ENCODE data around the gene CCNL1.
"Not testable (repeated sequence)": the region's sequence is repeated elsewhere in the genome, so short reads cannot be mapped to it uniquely, and the experiment has no call there.

Gene CCNL1

GRCh38 chr3:157159762-157160657 lies at the start of gene CCNL1:
CCNL1 (minus strand) TSS chr3:157160147; CDS start chr3:157160094, 53 bp downstream.
- DNase-seq (ENCODE audit: low spot score): peak; percentile 99

- DNase-seq (ENCODE audit: low spot score): no peak
Observed at GRCh38 chr3:157204880-157205279, 44.9 kb upstream of the CCNL1 start.

- no peak for DNase-seq (ENCODE audit: low spot score)
Observed at GRCh38 chr3:157204431-157204830, 44.5 kb upstream of the CCNL1 start.

GRCh38 chr3:157201648-157202278 lies 41.8 kb upstream of the CCNL1 start:
- DNase-seq (ENCODE audit: low spot score): no peak

- no peak for DNase-seq (ENCODE audit: low spot score)
Observed at GRCh38 chr3:157199841-157200240, 39.9 kb upstream of the CCNL1 start.

- no peak for DNase-seq (ENCODE audit: low spot score)
Observed at GRCh38 chr3:157195965-157196364, 36.0 kb upstream of the CCNL1 start.

DNA sequence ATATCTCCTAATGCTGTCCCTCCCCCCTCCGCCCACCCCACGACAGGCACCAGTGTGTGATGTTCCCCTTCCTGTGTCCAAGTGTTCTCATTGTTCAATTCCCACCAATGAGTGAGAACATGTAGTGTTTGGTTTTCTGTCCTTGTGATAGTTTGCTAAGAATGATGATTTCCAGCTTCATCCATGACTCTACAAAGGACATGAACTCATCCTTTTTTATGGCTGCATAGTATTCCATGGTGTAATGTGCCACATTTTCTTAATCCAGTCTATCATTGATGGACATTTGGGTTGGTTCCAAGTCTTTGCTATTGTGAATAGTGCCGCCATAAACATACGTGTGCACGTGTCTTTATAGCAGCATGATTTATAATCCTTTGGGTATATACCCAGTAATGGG lies 31.2 kb upstream of the CCNL1 start:
- not testable (repeated sequence) for DNase-seq (ENCODE audit: low spot score)

GRCh38 chr3:157190380-157190872 lies 30.5 kb upstream of the CCNL1 start:
- DNase-seq (ENCODE audit: low spot score): no peak

GRCh38 chr3:157188391-157188790 lies 28.4 kb upstream of the CCNL1 start:
- DNase-seq (ENCODE audit: low spot score): no peak

DNA sequence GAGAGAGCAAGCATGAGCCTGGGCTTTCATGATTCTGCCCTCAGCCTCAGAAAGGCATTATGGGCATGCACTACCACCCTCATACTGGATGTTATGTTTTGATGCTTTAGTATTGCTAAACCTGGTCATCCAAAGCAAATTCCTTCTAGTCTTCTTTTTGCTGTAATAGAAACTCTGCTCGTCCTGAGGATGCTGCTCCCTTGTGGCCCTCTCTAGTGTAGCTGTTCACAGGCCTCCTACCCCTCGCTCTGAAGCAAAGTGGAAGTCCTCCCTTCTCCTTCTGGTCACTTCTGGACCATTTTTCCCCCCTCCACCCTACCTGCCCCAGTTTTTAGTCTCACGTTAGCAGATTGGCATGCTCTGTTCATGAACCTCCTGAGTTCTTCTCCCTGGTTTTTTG lies 22.9 kb upstream of the CCNL1 start:
- DNase-seq (ENCODE audit: low spot score): no peak

DNA sequence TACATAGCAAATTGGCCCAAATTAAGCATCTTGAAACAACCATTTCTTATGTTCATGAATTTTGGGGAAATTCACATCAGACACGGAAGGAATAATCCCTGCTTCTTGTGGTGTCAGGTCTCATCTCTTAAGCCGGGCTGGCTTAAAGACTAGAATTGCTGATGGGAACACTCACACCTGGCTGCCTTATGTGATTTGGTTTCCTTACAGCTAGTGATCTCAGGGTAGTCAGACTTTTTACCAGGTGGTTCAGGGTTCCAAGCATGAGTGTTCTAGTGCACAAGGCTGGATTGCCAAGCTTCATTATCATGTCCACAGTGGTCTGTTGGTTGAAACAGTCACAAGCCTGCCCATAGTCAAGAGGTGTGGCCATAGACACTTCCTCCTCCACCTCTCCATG lies 20.3 kb upstream of the CCNL1 start:
- DNase-seq (ENCODE audit: low spot score): no peak

DNA sequence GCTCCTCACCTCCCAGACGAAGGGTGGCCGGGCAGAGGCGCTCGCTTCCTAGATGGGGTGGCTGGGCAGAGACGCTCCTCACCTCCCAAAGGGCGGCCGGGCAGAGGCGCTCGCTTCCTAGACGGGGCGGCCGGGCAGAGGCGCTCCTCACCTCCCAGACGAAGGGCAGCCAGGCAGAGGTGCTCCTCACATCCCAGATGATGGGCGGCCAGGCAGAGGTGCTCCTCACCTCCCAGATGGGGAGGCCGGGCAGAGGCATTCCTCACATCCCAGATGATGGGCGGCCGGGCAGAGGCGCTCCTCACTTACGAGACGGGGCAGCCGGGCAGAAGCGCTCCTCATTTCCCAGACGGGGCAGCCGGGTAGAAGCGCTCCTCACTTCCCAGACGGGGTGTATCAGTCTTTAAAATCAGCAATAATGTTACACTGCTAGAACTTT lies 19.4 kb upstream of the CCNL1 start:
- DNase-seq (ENCODE audit: low spot score): no peak

DNA sequence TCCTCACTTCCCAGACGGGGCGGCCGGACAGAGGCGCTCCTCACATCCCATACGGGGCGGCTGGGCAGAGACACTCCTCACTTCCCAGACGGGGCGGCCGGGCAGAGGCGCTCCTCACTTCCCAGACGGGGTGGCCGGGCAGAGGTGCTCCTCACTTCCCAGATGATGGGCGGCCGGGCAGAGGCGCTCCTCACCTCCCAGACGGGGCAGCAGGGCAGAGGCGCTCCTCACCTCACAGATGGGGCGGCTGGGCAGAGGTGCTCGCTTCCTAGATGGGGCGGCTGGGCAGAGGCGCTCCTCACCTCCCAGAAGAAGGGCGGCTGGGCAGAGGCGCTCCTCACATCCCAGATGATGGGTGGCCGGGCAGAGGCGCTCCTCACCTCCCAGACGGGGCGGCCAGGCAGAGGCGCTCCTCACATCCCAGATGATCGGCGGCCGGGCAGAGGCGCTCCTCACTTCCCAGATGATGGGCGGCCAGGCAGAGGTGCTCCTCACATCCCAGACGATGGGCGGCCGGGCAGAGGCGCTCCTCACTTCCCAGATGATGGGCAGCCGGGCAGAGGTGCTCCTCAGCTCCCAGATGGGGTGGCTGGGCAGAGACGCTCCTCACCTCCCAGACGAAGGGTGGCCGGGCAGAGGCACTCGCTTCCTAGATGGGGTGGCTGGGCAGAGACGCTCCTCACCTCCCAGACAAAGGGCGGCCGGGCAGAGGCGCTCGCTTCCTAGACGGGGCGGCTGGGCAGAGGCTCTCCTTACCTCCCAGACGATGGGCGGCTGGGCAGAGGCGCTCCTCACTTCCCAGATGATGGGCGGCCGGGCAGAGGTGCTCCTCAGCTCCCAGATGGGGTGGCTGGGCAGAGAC lies 18.8 kb upstream of the CCNL1 start:
- not testable (repeated sequence) for DNase-seq (ENCODE audit: low spot score)

DNA sequence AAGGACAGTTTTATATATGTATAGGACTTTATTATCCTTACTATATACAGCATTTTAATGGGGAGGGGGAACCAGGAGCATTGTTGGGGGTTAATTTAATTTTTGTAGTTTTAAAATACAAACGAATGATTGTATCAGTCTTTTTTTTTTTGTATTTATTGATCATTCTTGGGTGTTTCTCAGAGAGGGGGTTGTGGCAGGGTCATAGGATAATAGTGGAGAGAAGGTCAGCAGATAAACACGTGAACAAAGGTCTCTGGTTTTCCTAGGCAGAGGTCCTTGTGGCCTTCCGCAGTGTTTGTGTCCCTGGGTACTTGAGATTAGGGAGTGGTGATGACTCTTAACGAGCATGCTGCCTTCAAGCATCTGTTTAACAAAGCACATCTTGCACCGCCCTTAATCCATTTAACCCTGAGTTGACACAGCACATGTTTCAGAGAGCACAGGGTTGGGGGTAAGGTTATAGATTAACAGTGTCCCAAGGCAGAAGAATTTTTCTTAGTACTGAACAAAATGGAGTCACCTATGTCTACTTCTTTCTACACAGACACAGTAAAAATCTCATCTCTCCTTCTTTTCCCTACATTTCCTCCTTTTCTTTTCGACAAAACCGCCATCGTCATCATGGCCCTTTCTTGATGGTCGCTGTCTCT lies 18.0 kb upstream of the CCNL1 start:
- not testable (repeated sequence) for DNase-seq (ENCODE audit: low spot score)

GRCh38 chr3:157176934-157177333 lies 17.0 kb upstream of the CCNL1 start:
- no peak for DNase-seq (ENCODE audit: low spot score)

DNA sequence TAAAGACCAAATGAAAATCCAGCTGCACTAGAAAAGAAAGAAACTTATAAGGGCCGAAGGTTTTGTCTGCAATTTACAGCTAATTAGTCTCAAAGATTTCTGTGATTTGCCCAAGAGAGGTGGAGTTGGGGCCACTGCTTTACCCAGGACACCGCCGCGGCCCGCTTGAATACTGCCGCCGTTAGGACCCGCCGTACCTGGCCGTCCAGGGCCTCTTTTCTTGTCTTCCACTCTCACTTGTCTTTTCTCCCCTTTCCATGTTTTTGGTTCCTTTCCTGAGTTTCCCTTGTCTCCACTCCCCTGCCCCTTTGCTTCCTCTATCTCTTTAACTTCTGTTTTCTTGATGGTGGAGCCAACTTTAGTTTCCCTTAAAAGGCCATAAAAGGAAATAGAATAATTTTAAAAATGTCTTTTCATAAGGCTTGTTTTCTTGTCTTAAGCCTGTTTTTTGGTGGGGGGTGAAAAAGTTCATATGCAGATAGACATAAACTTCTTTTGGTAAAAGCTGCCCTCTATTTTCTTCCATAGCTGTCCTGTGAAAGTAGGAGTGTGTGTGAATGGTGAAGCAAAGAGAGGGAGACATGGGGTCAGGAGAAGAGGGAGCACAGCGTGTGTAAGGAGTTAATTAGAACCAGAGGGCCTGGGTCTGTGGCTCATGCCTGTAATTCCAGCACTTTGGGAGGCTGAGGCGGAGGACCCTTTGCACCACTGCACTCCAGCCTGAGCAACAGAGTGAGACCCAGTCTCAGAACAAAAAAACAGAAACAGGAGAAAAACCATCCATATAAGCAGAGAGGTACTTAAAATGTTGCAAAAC lies 16.0 kb upstream of the CCNL1 start:
- DNase-seq (ENCODE audit: low spot score): no peak

DNA sequence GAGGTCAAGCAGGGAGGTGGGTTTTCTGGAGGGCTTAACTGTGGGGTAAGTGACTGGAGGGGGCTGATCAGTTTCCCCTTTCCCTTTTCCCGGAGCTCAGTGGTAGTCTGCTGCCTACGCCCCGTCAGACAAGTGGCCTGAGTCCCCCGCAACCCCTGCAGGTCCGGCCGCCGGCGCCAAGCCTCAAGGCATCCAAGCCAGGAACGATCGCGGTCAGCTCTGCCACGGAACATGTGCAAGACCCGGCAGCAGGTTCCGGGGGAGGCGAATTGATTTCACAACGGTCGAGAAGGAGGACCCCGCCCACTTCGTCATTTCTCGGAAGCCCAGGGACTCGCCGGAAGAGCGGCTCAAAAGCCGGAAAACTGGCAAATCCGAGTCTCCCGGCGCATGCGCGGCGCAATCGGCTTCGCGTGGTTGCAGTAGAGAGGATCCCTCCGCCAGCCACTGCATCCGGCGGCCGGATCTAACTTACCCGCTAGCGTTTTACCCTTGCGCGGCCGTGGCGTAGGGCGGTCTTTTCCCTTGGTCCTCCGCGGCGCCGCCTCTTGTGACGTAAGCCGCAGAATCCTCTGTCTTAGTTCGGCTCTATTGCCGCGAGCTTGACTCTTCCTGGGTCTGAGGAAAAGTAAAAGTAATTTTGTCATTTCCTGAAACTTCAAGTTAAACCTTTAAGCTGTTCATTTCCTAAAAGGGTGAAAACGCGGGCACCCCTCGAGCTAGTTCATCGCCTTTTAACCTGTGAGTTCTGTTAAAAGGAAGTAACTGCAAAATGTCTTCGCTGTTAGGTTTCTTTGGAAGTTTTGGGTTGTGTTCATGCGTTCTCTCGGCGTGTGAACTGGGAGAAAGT lies 14.9 kb upstream of the CCNL1 start:
- peak; percentile 99 for DNase-seq (ENCODE audit: low spot score)

DNA sequence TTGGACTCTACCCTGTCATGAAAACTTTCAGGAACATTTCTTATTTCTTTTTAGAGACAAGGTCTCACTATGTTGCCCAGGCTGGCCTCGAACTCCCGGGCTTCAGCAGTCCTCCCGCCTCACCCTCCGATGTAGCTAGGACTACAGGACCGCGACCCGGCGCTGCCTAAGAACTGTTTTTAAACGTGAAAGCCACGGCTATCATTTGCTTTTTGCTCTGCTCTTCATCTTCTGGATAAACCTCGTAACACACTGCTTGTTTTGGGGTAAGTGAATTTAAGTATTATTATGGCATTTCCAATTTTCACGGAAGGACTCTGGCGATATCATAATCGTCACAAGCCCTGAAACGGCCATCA lies 14.3 kb upstream of the CCNL1 start:
- no peak for DNase-seq (ENCODE audit: low spot score)

- not testable (repeated sequence) for DNase-seq (ENCODE audit: low spot score)
Observed at GRCh38 chr3:157173343-157173742, 13.4 kb upstream of the CCNL1 start.

DNA sequence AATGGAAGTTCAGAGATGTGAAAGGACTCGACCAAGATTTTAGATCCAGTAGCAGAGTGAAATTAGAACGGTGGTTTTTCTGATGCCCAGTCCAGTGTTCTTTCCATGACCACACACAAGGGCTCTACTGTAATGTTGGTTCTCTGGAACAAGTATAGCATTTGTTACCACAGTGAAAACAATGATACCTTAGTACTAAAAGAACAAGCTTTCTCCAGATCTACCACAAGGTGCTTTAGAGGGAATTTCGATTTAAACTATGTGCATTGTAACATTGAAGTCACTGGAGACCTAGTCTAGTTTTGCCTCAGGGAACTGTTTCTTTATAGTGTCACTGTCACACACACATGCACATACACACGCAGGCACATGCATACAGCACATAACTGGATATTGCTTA lies 12.8 kb upstream of the CCNL1 start:
- no peak for DNase-seq (ENCODE audit: low spot score)
